Duodenal mucosa (tissue), 2 donors: ENCODE measurements around the gene GIMAP7.
"Not testable (repeated sequence)": the region's sequence is repeated elsewhere in the genome, so short reads cannot be mapped to it uniquely, and the experiment has no call there.

ENCODE experiments used
- H3K27ac ChIP-seq: one replicate; pipeline ENCODE4 v1.7.0; 2013; ENCODE audit warnings: low read depth, low read length
- H3K27me3 ChIP-seq, 2 donors: one replicate each; pipeline ENCODE4 v1.7.0; 2013; ENCODE audit warnings: low read length in 2 of 2, control low read depth in 1 of 2; ENCODE audit not compliant: insufficient read depth in 2 of 2, control insufficient read depth in 1 of 2
- H3K36me3 ChIP-seq, 2 donors: one replicate each; pipeline ENCODE4 v1.7.0; 2013; ENCODE audit warnings: low read length in 2 of 2, control low read depth in 1 of 2; ENCODE audit not compliant: insufficient read depth in 2 of 2, control insufficient read depth in 1 of 2
- H3K4me1 ChIP-seq, 2 donors: one replicate each; pipeline ENCODE4 v1.7.0; 2013; ENCODE audit warnings: low read length in 2 of 2, control low read depth in 1 of 2; ENCODE audit not compliant: insufficient read depth in 2 of 2, control insufficient read depth in 1 of 2
- H3K4me3 ChIP-seq, 2 donors: one replicate each; pipeline ENCODE4 v1.7.0; 2013; ENCODE audit warnings: low read length in 2 of 2, low read depth in 1 of 2
- H3K9ac ChIP-seq, 2 donors: one replicate each; pipeline ENCODE4 v1.7.0; 2013; ENCODE audit warnings: low read length in 2 of 2, low read depth in 1 of 2
- H3K9me3 ChIP-seq, 2 donors: one replicate each; pipeline ENCODE4 v1.7.0; 2013; ENCODE audit warnings: low read length in 2 of 2, control low read depth in 1 of 2; ENCODE audit not compliant: control insufficient read depth in 1 of 2

The GIMAP7 gene

GRCh38 chr7:150481186-150481920 lies 33.3 kb upstream of the GIMAP7 start:
- H3K9ac ChIP-seq: no peak overlapping the region
- no peaks in the 10 kb centered on the region for H3K27me3 ChIP-seq
- no peaks in the 10 kb centered on the region for H3K9me3 ChIP-seq
- H3K36me3 ChIP-seq: no peaks in the 10 kb centered on the region
- peaks cover 4 to 13% of the 10 kb centered on the region in 2 donors for H3K4me1 ChIP-seq
- H3K4me3 ChIP-seq: no peak overlapping the region
- H3K27ac ChIP-seq: no peak overlapping the region

- H3K27ac ChIP-seq: no peak overlapping the region
- H3K4me3 ChIP-seq: no peak overlapping the region
- no peaks in the 10 kb centered on the region for H3K27me3 ChIP-seq
- no peaks in the 10 kb centered on the region for H3K9me3 ChIP-seq
- H3K36me3 ChIP-seq: no peaks in the 10 kb centered on the region
- H3K9ac ChIP-seq: no peak overlapping the region
- H3K4me1 ChIP-seq: peaks cover 4 to 13% of the 10 kb centered on the region in 2 donors
Observed at GRCh38 chr7:150481922-150482321, 32.8 kb upstream of the GIMAP7 start.

- not testable (repeated sequence) for H3K9ac ChIP-seq, H3K9me3 ChIP-seq, H3K27ac ChIP-seq, H3K4me3 ChIP-seq, H3K36me3 ChIP-seq, H3K27me3 ChIP-seq
- H3K4me1 ChIP-seq: peaks cover 2 to 13% of the 10 kb centered on the region in 2 donors
Observed at GRCh38 chr7:150483514-150483913, 31.2 kb upstream of the GIMAP7 start.

GRCh38 chr7:150484071-150484470 lies 30.6 kb upstream of the GIMAP7 start:
- not testable (repeated sequence) for H3K4me3 ChIP-seq, H3K36me3 ChIP-seq, H3K27me3 ChIP-seq, H3K9ac ChIP-seq, H3K27ac ChIP-seq, H3K9me3 ChIP-seq
- H3K4me1 ChIP-seq: peaks cover 0 to 13% of the 10 kb centered on the region in 2 donors

GRCh38 chr7:150487625-150488024 lies 27.0 kb upstream of the GIMAP7 start:
- Histone ChIP-seq H3K27ac (no peak overlapping the region), H3K36me3 (no peaks in the 10 kb centered on the region), H3K4me1 (peaks cover 0 to 5% of the 10 kb centered on the region in 2 donors)

GRCh38 chr7:150489782-150490181 lies 24.9 kb upstream of the GIMAP7 start:
- Histone ChIP-seq H3K27me3 (no peaks in the 10 kb centered on the region), H3K36me3 (no peaks in the 10 kb centered on the region), H3K9me3 (no peaks in the 10 kb centered on the region), H3K9ac (no peak overlapping the region), H3K27ac (no peak overlapping the region), H3K4me1 (no peaks in the 10 kb centered on the region), H3K4me3 (no peak overlapping the region)

More at GRCh38 chr7:150487625-150488024, 27.0 kb upstream of the GIMAP7 start:
- Histone ChIP-seq H3K4me3 (no peak overlapping the region), H3K9me3 (no peaks in the 10 kb centered on the region), H3K9ac (no peak overlapping the region), H3K27me3 (no peaks in the 10 kb centered on the region)

- not testable (repeated sequence) for H3K36me3 ChIP-seq, H3K27me3 ChIP-seq, H3K4me3 ChIP-seq, H3K27ac ChIP-seq, H3K9ac ChIP-seq, H3K9me3 ChIP-seq, H3K4me1 ChIP-seq
Observed at GRCh38 chr7:150493442-150493841, 21.2 kb upstream of the GIMAP7 start.

- Histone ChIP-seq H3K36me3 (no peaks in the 10 kb centered on the region), H3K27ac (no peak overlapping the region), H3K9ac (no peak overlapping the region), H3K27me3 (no peaks in the 10 kb centered on the region), H3K4me1 (peaks cover 0 to 15% of the 10 kb centered on the region in 2 donors), H3K9me3 (no peaks in the 10 kb centered on the region), H3K4me3 (no peak overlapping the region)
Observed at GRCh38 chr7:150502519-150502918, 12.2 kb upstream of the GIMAP7 start.

GRCh38 chr7:150503155-150503554 lies 11.5 kb upstream of the GIMAP7 start:
- no peak overlapping the region for H3K9ac ChIP-seq
- H3K27me3 ChIP-seq: no peaks in the 10 kb centered on the region
- no peaks in the 10 kb centered on the region for H3K9me3 ChIP-seq
- peaks cover 0 to 15% of the 10 kb centered on the region in 2 donors for H3K4me1 ChIP-seq
- no peak overlapping the region for H3K4me3 ChIP-seq
- H3K36me3 ChIP-seq: no peaks in the 10 kb centered on the region
- no peak overlapping the region for H3K27ac ChIP-seq

GRCh38 chr7:150503581-150503980 lies 11.1 kb upstream of the GIMAP7 start:
- no peaks in the 10 kb centered on the region for H3K36me3 ChIP-seq
- peaks cover 0 to 15% of the 10 kb centered on the region in 2 donors for H3K4me1 ChIP-seq
- H3K27me3 ChIP-seq: no peaks in the 10 kb centered on the region
- H3K4me3 ChIP-seq: no peak overlapping the region
- H3K9ac ChIP-seq: no peak overlapping the region
- H3K9me3 ChIP-seq: no peaks in the 10 kb centered on the region
- no peak overlapping the region for H3K27ac ChIP-seq
